Hematopoietic multipotent progenitor cell treated with erythropoietin and hydrocortisone succinate and interleukin-3 and kit ligand, for 6 days (in vitro differentiated cells): ENCODE results near the gene MYO5B.

Experiments used
- DNase-seq: peaks from one replicate; pipeline ENCODE4 v3.0.0-alpha.2; 2015

MYO5B gene

GRCh38 chr18:50061876-50062517 is 132.9 kb downstream of the MYO5B start:
- DNase-seq: no peak

GRCh38 chr18:50060822-50061221 is 134.1 kb downstream of the MYO5B start:
- no peak for DNase-seq

- DNase-seq: no peak
These were observed 136.2 kb downstream of the MYO5B start for GRCh38 chr18:50058731-50059130.

- DNase-seq: no peak
These were observed 137.9 kb downstream of the MYO5B start for GRCh38 chr18:50057009-50057408.

- no peak for DNase-seq
These were observed 138.8 kb downstream of the MYO5B start for GRCh38 chr18:50056185-50056584.

GRCh38 chr18:50055488-50055887 is 139.5 kb downstream of the MYO5B start:
- DNase-seq: no peak

- DNase-seq: no peak
These were observed 141.8 kb downstream of the MYO5B start for GRCh38 chr18:50053111-50053510.

- no peak for DNase-seq
These were observed 143.7 kb downstream of the MYO5B start for GRCh38 chr18:50051288-50051687.

- no peak for DNase-seq
These were observed 149.8 kb downstream of the MYO5B start for GRCh38 chr18:50045126-50045525.

- DNase-seq: peak; percentile 3
These were observed 150.5 kb downstream of the MYO5B start for GRCh38 chr18:50044402-50044801.

- DNase-seq: no peak
These were observed 152.3 kb downstream of the MYO5B start for GRCh38 chr18:50042611-50043010.

DNA sequence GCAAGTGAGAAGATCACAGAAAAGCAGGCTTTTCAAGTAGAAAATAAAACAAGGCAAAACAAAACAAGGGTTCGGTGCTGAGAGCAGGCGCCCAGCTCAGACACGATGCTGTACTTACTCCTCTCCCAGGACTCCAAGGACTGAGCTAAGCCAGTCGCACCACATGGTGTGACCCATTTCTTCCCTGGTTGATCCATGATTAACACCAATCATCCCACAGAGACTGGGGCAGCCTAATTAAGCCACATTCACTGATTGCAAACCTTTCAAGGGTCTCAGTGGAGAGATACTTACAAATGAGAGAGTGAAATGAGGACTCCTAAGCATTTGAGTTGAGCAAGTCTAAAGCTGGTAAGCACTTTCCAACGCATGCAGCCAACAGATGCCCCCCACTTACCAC is 155.2 kb downstream of the MYO5B start:
- DNase-seq: no peak

- peak; percentile 4 for DNase-seq
These were observed 156.5 kb downstream of the MYO5B start for GRCh38 chr18:50038448-50038847.

DNA sequence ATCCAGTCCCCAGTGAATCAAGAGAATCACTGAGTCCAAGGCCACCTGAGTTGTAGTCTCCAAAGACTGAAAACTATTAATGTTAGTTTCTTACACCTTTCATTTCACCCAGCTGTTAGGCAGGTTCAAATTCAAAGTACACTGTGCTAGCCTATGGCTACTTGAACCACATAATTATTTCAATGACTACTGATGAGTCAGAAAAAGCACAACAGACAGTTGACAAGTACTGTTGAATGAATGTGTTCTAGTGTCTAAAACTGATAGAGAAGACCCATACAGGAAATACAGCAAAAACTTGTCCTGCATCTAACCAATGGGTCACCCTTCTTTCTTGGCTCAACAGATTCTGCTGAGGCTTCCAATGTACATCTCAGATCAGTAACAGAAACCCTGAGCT is 160.9 kb downstream of the MYO5B start:
- no peak for DNase-seq

DNA sequence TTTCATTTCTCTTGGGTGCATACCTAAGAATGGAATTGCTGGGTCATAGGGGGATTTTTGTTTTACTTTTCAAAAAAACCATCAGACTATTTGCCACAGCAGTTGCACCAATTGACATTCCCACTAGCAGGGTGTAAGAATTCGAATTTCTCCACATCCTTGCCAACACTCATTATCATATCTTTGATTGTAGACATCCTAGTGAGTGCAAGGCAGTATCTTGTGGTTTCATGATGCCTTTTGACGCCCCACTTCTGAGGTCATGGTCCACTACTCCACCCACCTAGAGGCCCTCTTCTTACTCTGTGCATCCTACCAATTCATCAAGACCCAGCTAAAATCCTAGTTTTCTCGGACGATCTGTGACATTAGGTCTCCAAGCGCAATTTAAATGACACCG is 161.9 kb downstream of the MYO5B start:
- DNase-seq: no peak

GRCh38 chr18:50030146-50030545 is 164.8 kb downstream of the MYO5B start:
- no peak for DNase-seq

- no peak for DNase-seq
These were observed 167.0 kb downstream of the MYO5B start for GRCh38 chr18:50027996-50028395.

DNA sequence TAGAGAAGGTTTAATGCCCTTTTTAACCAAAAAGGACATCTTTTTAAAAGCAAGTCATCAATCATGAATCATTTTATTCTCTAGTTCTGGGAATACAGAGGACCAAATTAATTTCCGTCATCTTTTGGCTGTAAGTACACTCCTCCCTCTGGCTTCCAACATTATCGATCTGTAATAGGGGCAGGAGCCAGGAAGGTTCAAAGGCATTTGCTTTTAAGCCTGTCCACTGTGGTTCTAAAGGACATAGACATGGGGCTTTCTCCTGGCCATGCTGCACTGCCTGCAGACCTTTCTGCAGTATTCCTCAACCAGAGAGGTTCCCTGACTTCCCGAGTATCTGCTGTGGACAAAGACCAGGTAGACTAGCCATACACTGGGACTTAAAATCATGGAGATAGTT is 170.5 kb downstream of the MYO5B start:
- DNase-seq: no peak

- no peak for DNase-seq
These were observed 172.0 kb downstream of the MYO5B start for GRCh38 chr18:50022985-50023384.

GRCh38 chr18:50014606-50015005 is 180.3 kb downstream of the MYO5B start:
- no peak for DNase-seq

- no peak for DNase-seq
These were observed 181.4 kb downstream of the MYO5B start for GRCh38 chr18:50013363-50014138.

GRCh38 chr18:50011813-50012435 is 183.0 kb downstream of the MYO5B start:
- DNase-seq: no peak

DNA sequence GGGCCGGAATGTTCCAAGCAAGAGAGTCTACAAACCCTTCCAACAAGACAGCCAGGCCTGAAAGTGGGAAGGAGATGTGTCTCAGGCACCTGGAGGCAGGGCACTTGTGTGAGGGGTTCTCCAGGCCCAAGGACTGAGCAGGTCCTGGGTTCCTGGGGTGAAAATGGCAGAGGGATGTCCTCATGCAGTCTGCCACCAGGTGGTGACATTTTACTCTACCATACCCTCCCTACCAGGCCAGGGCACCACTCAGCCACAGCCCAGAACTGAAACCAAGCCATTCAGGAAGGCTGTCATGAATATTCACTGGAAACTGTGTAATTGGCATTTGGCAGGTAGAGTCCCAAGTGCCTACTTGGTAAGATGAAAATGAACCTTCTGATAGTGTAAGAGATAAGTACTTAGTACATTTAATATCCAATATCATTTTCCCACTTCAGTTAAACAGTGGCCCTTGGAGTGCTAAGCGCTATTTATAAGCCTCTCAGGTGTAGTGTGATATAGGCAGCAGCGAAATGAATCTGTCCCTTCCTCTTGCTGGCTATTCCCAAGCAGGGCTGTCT is 185.1 kb downstream of the MYO5B start:
- DNase-seq: peak; percentile 79

DNA sequence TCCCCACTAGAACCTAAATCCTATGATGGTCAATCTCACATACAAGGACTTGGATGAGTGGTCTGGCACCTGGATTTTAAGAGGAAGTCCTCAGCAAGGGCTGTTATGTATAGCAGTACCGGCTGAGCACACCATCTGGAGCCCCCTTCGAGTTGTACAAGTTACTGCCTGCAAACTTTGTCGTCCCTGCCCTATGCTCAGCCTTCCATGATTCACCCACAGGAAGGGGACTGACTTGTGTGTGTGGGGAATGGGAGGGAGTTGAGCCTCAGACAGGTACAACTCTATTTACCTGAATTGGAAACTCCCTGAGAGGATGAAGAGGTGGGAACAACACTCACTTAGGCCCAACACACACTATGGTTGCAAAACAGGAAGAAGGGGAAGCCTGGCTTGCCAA is 186.6 kb downstream of the MYO5B start:
- DNase-seq: no peak
